Thyroid gland (tissue), 4 donors: Measurements from ENCODE around the gene MYO1G.

Source experiments
- CTCF ChIP-seq, 6 experiments: fragments of 200-600 bp in 3 of 6; fragments of 450-650 bp in 3 of 6; sonication (generic) in 3 of 6; IDR thresholded peaks; one replicate each; pipeline ENCODE4 v1.5.1; 2016 to 2019; ENCODE audit warnings: antibody characterized with exemption in 6 of 6, mild to moderate bottlenecking in 2 of 6, inconsistent platforms in 1 of 6, moderate library complexity in 1 of 6
- POLR2A ChIP-seq, 2 donors: fragments of 450-650 bp; IDR thresholded peaks; one replicate each; pipeline ENCODE4 v1.6.1; 2017; ENCODE audit warnings: antibody characterized with exemption in 2 of 2, mild to moderate bottlenecking in 2 of 2, moderate library complexity in 1 of 2

GRCh38 chr7:44995555-44996493 lies 17.0 kb upstream of the MYO1G start:
- TF ChIP-seq CTCF (IDR thresholded peaks at IDR 0.05) (no peak), POLR2A (IDR thresholded peaks at IDR 0.05) (no peak)
